Caco-2 (cell line): ENCODE results near the gene TMUB2. TPM values are rescaled to one million over a fixed set of nuclear protein-coding genes. Genes with fewer than 3 reads are reported as not detected.
"Not testable (repeated sequence)": the region's sequence is repeated elsewhere in the genome, so short reads cannot be mapped to it uniquely, and the experiment has no call there.

Experiments used
- Bru-seq: library from RNA; stranded (reverse); fragments of 400-500 nt; gene quantifications from one replicate; lab custom pipeline; 2021; lab: Mats Ljungman, UMichigan
- BruChase-seq, 2 experiments: library from RNA; stranded (reverse); fragments of 400-500 nt; gene quantifications; one replicate each; lab custom pipeline; 2021; lab: Mats Ljungman, UMichigan
- BruUV-seq: library from RNA; stranded (reverse); fragments of 400-500 nt; replicated peaks from 2 replicates; lab custom pipeline; 2021; lab: Mats Ljungman, UMichigan
- CTCF ChIA-PET: fragments of 300-600 bp; sonication (Branson Sonifier 250); formaldehyde crosslinking; loops from one replicate; lab custom pipeline; 2022; ENCODE audit warnings: antibody characterized with exemption; lab: Charles Lee
- POLR2A ChIA-PET: fragments of 300-600 bp; sonication (Branson Sonifier 250); formaldehyde crosslinking; loops from one replicate; lab custom pipeline; 2022; ENCODE audit warnings: antibody characterized with exemption; lab: Charles Lee
- DNase-seq, 2 experiments: peaks; one replicate each; pipeline versions ENCODE4 v3.0.0 to v3.0.0-alpha.2; 2020 to 2022
- H3K27me3 ChIP-seq: replicated peaks from 2 replicates; pipeline ENCODE4 v1.6.0; 2011; ENCODE audit warnings: low read length; ENCODE audit not compliant: control insufficient read depth, insufficient read depth
- H3K36me3 ChIP-seq: 2 replicates; pipeline ENCODE4 v1.5.1; 2011; ENCODE audit warnings: low read length; ENCODE audit not compliant: control insufficient read depth, insufficient read depth
- H3K4me1 ChIP-seq: fragments of 250-450 bp; sonication (Bioruptor Pico); 2 replicates; pipeline ENCODE4 v1.5.1; 2020; ENCODE audit warnings: mild to moderate bottlenecking
- H3K4me3 ChIP-seq: 2 replicates; pipeline ENCODE4 v1.5.1; 2011; ENCODE audit warnings: low read depth, mild to moderate bottlenecking, control low read depth, low read length
- H3K9me3 ChIP-seq: fragments of 250-450 bp; sonication (Bioruptor Pico); 2 replicates; pipeline ENCODE4 v1.5.1; 2020; ENCODE audit warnings: mild to moderate bottlenecking, moderate library complexity
- H3K27ac Mint-ChIP-seq: one replicate; pipeline ENCODE4 v1.8.0; 2022; ENCODE audit warnings: mixed read lengths; ENCODE audit not compliant: unreplicated experiment
- H3K27me3 Mint-ChIP-seq: one replicate; pipeline ENCODE4 v1.8.0; 2022; ENCODE audit warnings: mixed read lengths; ENCODE audit not compliant: insufficient read depth, unreplicated experiment
- H3K36me3 Mint-ChIP-seq: one replicate; pipeline ENCODE4 v1.8.0; 2022; ENCODE audit warnings: mild to moderate bottlenecking, mixed read lengths; ENCODE audit not compliant: insufficient read depth, unreplicated experiment
- H3K4me1 Mint-ChIP-seq: one replicate; pipeline ENCODE4 v1.8.0; 2022; ENCODE audit warnings: low read depth, mixed read lengths; ENCODE audit not compliant: unreplicated experiment
- H3K4me3 Mint-ChIP-seq: one replicate; pipeline ENCODE4 v1.8.0; 2022; ENCODE audit warnings: mild to moderate bottlenecking, moderate library complexity, mixed read lengths; ENCODE audit not compliant: unreplicated experiment
- H3K9me3 Mint-ChIP-seq: one replicate; pipeline ENCODE4 v1.8.0; 2022; ENCODE audit warnings: mixed read lengths; ENCODE audit not compliant: unreplicated experiment
- CTCF ChIP-seq, 2 experiments: fragments of 200-600 bp in 1 of 2; IDR thresholded peaks; 1 replicate in 1 of 2; 2 replicates in 1 of 2; pipeline versions ENCODE4 v1.5.1 to v1.8.0; 2011 to 2022; ENCODE audit warnings: antibody characterized with exemption in 1 of 2, control low read depth in 1 of 2, inconsistent platforms in 1 of 2, low read depth in 1 of 2, low read length in 1 of 2, mild to moderate bottlenecking in 1 of 2, moderate library complexity in 1 of 2; ENCODE audit not compliant: insufficient read depth in 1 of 2, severe bottlenecking in 1 of 2, unreplicated experiment in 1 of 2
- intact Hi-C: fragments of 100-400 bp; cut with micrococcal nuclease; formaldehyde crosslinking; loops from one replicate; pipeline ENCODE4 v1.10.0; 2022; ENCODE audit not compliant: unreplicated experiment
- long read RNA-seq: library from polyadenylated mRNA; stranded (forward); transcript quantifications from one replicate; pipeline ENCODE4 v2.0.0, GENCODE V29; 2022
- total RNA-seq: library from RNA; stranded (reverse); gene quantifications from 2 replicates; pipeline ENCODE4 v1.2.3, GENCODE V29; 2022

The TMUB2 gene
- total RNA-seq, result 28.4 and 30.3 TPM in 2 replicates
- percentile 74 among the genes with signal in this experiment for Bru-seq, nascent RNA
- percentile 86 among the genes with signal in this experiment for BruChase-seq, experiment 1, labeled RNA remaining after a 2-hour chase
- percentile 83 among the genes with signal in this experiment for BruChase-seq, experiment 2, labeled RNA remaining after a 6-hour chase
- long read RNA-seq, partial matches to known transcripts, result 15 of 41 reads
- long read RNA-seq, other reads (novel, unspliced or antisense), result 21 of 41 reads

GRCh38 chr17:44186307-44187130, at the start of gene TMUB2:
Gene TMUB2 (plus strand): TSS chr17:44186972. CDS start chr17:44187709, 737 bp downstream.
- peak within 1 kb of the TSS; percentile 91 for H3K4me3 ChIP-seq
- peaks cover 3% of the 10 kb centered on the region; the same call in 1 of the 2 replicates for H3K36me3 ChIP-seq
- no peak for TF ChIP-seq CTCF (IDR thresholded peaks at IDR 0.05; ENCODE audit: insufficient read depth in 1 of 2, low read depth in 1 of 2, low read length in 1 of 2, severe bottlenecking in 1 of 2, unreplicated experiment in 1 of 2)
- Mint-ChIP-seq H3K27ac (peak within 1 kb of the TSS; percentile 91), H3K9me3 (no peaks in the 10 kb centered on the region), H3K4me1 (peaks cover 8% of the 10 kb centered on the region), H3K27me3 (no peaks in the 10 kb centered on the region), H3K36me3 (peaks cover 75% of the 10 kb centered on the region), H3K4me3 (peak within 1 kb of the TSS; percentile 90)
- H3K9me3 ChIP-seq, result no peaks in the 10 kb centered on the region
- CTCF ChIA-PET, result interaction anchor here (0.6 to 2.0 kb wide), 12 partner anchors 13 to 963 kb away, joined by 3 to 15 read pairs (median 5); partner anchors contain the start of genes ASB16, ATXN7L3 and HDAC5
- no peaks in the 10 kb centered on the region for H3K27me3 ChIP-seq
- POLR2A ChIA-PET, result interaction anchor here (0.5 to 1.4 kb wide), 11 partner anchors 13 to 250 kb away, joined by 3 to 12 read pairs (median 5); partner anchors contain the start of genes ATXN7L3, SLC25A39, TMEM101 and UBTF
- peaks cover 10% of the 10 kb centered on the region; the same call in 1 of the 2 replicates for H3K4me1 ChIP-seq
- intact Hi-C loops, result loop anchor here (1.0 kb wide), 3 partner anchors 14 to 45 kb away; partner anchors contain the start of gene HROB
- peak; percentile 99 to 100 for DNase-seq
- TSS peak; percentile 68 for BruUV-seq

GRCh38 chr17:44137891-44138709, 48.7 kb upstream of the TMUB2 start:
- H3K4me1 Mint-ChIP-seq, result peaks cover 11% of the 10 kb centered on the region
- Histone ChIP-seq H3K4me3 (peak overlapping the region; percentile 31), H3K27me3 (no peaks in the 10 kb centered on the region), H3K9me3 (no peaks in the 10 kb centered on the region), H3K36me3 (no peaks in the 10 kb centered on the region), H3K4me1 (peaks cover 17% of the 10 kb centered on the region)
- H3K4me3 Mint-ChIP-seq, result peak overlapping the region; percentile 76
- DNase-seq, result peak; percentile 86 to 92
- no peaks in the 10 kb centered on the region for H3K27me3 Mint-ChIP-seq
- no peak for TF ChIP-seq CTCF (IDR thresholded peaks at IDR 0.05; ENCODE audit: insufficient read depth in 1 of 2, low read depth in 1 of 2, low read length in 1 of 2, severe bottlenecking in 1 of 2, unreplicated experiment in 1 of 2)
- peak overlapping the region; percentile 89 for H3K27ac Mint-ChIP-seq
- intact Hi-C loops, result no loop called here
- peaks cover 22% of the 10 kb centered on the region for H3K36me3 Mint-ChIP-seq
- BruUV-seq, result no TSS peak
- no peaks in the 10 kb centered on the region for H3K9me3 Mint-ChIP-seq
- CTCF ChIA-PET, result interaction anchor here (0.9 to 1.9 kb wide), 4 partner anchors 14 to 55 kb away, joined by 5 to 21 read pairs (median 6); partner anchors contain the start of gene HDAC5
- POLR2A ChIA-PET, result interaction anchor here (1.2 to 2.2 kb wide), 2 partner anchors 15 to 132 kb away, joined by 3 to 11 read pairs; partner anchors contain the start of gene HDAC5

GRCh38 chr17:44143921-44144320, 42.9 kb upstream of the TMUB2 start:
- H3K4me1 Mint-ChIP-seq, POLR2A ChIA-PET, H3K27ac Mint-ChIP-seq, H3K9me3 ChIP-seq, H3K4me3 Mint-ChIP-seq, H3K36me3 ChIP-seq, DNase-seq, H3K9me3 Mint-ChIP-seq, H3K4me1 ChIP-seq, H3K27me3 Mint-ChIP-seq, BruUV-seq, H3K27me3 ChIP-seq, CTCF ChIA-PET, intact Hi-C loops, H3K4me3 ChIP-seq: not testable (repeated sequence)
- peaks cover 49% of the 10 kb centered on the region for H3K36me3 Mint-ChIP-seq
